GM19240 (cell line): Measurements from ENCODE around the gene SEMA6A.

Source experiments
- DNase-seq: peaks from one replicate; pipeline ENCODE4 v3.0.0; 2011; ENCODE audit warnings: low spot score; ENCODE audit not compliant: insufficient read length

SEMA6A gene

GRCh38 chr5:116465411-116465810 lies 109.2 kb downstream of the SEMA6A start:
- DNase-seq, result no peak

GRCh38 chr5:116464144-116464708 lies 110.4 kb downstream of the SEMA6A start:
- no peak for DNase-seq

GRCh38 chr5:116462500-116462899 lies 112.1 kb downstream of the SEMA6A start:
- DNase-seq, result no peak

GRCh38 chr5:116459301-116459700 lies 115.3 kb downstream of the SEMA6A start:
- no peak for DNase-seq

- no peak for DNase-seq
These were observed 117.6 kb downstream of the SEMA6A start for GRCh38 chr5:116457062-116457461.

- DNase-seq, result no peak
These were observed 118.6 kb downstream of the SEMA6A start for GRCh38 chr5:116456036-116456435.

- no peak for DNase-seq
These were observed 119.6 kb downstream of the SEMA6A start for GRCh38 chr5:116455061-116455460.

- peak; percentile 52 for DNase-seq
These were observed 120.2 kb downstream of the SEMA6A start for GRCh38 chr5:116454417-116454927.

- DNase-seq, result no peak
These were observed 120.6 kb downstream of the SEMA6A start for GRCh38 chr5:116453988-116454411.

GRCh38 chr5:116452774-116453368 lies 121.8 kb downstream of the SEMA6A start:
- no peak for DNase-seq

GRCh38 chr5:116451905-116452450 lies 122.6 kb downstream of the SEMA6A start:
- no peak for DNase-seq

GRCh38 chr5:116451066-116451465 lies 123.6 kb downstream of the SEMA6A start:
- no peak for DNase-seq

- DNase-seq, result no peak
These were observed 125.2 kb downstream of the SEMA6A start for GRCh38 chr5:116449458-116449857.

- no peak for DNase-seq
These were observed 125.7 kb downstream of the SEMA6A start for GRCh38 chr5:116448870-116449427.

- no peak for DNase-seq
These were observed 126.2 kb downstream of the SEMA6A start for GRCh38 chr5:116448450-116448849.

- DNase-seq, result no peak
These were observed 128.1 kb downstream of the SEMA6A start for GRCh38 chr5:116446356-116447005.

- DNase-seq, result no peak
These were observed 129.3 kb downstream of the SEMA6A start for GRCh38 chr5:116445311-116445710.

GRCh38 chr5:116444373-116445295 lies 130.0 kb downstream of the SEMA6A start:
- DNase-seq, result no peak

- no peak for DNase-seq
These were observed 131.6 kb downstream of the SEMA6A start for GRCh38 chr5:116442931-116443551.

- no peak for DNase-seq
These were observed 132.5 kb downstream of the SEMA6A start for GRCh38 chr5:116442095-116442534.
